Epidermal melanocyte (primary cell): ENCODE data around the gene FHIT.

Source experiments
- DNase-seq: peaks from one replicate; pipeline ENCODE4 v3.0.0; 2011; ENCODE audit warnings: low spot score; ENCODE audit not compliant: insufficient read length

The FHIT gene

GRCh38 chr3:60142009-60142408, 1109.2 kb downstream of the FHIT start:
- DNase-seq: no peak

DNA sequence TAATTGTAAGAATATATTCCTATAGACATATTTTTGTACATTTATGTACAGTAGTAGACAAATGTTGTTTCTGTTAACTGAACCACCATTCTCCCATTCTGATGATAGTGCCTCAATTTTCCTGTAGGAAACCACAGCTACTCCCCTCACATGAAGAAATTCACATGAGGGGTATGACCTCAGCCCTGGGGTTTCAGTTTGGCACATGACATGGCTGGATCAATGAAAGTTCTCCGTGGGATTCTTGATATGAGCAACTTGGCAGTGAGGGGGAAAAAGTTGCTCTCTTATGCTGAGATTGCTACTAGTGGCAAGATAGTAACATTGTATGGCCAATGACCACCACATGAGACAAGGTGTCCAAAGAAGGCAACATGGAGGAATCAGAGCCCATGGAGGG, 1111.1 kb downstream of the FHIT start:
- DNase-seq: no peak

- DNase-seq: no peak
Measured at GRCh38 chr3:60136601-60137000, 1114.7 kb downstream of the FHIT start.

DNA sequence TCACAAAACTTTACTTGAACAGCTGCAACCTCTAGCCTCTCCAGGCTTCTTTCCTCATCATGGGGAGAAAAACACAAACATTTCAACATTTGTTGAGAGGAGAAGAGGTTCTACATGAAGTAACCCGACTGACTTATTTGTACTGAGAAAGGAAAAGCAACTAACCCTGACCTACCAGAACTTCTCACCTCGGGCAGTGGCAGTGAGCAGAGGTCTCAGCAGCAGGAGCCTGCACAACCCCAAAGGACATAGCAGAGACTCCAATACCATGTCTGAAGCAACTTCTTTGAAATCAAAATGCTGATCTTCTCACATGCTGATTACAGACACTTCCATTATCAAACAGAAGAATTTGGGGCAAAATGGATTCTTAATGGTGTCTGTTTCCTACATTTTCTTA, 1115.8 kb downstream of the FHIT start:
- no peak for DNase-seq

GRCh38 chr3:60133269-60134162, 1117.7 kb downstream of the FHIT start:
- no peak for DNase-seq

- no peak for DNase-seq
Measured at GRCh38 chr3:60131618-60132017, 1119.6 kb downstream of the FHIT start.

DNA sequence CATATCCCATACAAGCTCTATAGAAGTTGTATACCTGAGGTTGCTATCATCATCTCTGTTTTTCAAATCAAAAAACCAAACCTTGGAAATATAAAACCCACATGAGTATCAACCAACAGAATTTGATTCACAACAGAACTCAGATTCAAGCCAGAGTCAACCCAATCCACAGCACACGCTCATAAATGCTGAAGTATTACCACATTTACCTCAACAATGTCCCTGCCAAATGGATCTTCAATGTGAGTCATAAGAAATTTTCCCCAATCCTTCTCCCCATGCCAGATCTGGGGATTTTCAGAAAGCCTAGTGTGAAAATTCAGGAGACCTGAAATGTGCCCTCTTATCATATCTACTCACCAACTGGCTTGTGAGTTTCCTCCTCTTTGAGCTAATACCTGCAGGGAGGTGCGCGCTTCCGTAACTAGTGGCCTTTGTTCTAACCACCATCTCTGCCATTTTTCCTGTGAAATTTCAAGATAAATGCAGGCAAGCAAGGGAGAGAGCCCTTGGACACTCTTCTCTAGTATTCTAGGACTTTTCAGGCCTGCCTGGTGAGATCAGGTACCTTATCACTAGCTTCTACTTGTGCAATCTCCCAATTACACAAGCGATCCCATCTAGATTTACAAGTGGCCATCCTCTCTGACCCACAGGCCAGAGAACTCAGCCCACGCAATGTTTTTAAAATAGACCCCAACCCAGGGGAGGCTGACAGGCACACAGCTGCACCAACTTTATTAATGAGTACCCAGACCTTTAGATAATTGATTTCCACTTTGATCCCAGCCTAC, 1124.5 kb downstream of the FHIT start:
- no peak for DNase-seq

DNA sequence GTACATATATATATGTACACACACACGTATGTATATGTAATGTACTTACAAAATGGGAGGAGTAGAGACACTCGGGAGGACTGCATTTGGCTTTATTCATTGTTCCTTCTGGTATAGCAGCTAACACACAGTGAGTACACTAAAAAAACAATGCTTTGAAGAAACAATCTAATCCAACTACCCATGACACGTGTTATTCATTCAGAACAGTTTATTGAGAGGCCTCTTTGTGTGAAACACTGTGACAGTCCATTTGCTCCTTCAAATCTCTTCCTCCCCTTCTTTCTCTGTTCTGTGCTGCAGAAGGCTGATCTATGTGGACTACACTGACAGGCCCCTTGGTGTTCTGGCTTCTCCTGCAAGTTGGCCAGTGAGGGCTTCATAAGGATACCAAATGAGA, 1125.6 kb downstream of the FHIT start:
- DNase-seq: no peak

DNA sequence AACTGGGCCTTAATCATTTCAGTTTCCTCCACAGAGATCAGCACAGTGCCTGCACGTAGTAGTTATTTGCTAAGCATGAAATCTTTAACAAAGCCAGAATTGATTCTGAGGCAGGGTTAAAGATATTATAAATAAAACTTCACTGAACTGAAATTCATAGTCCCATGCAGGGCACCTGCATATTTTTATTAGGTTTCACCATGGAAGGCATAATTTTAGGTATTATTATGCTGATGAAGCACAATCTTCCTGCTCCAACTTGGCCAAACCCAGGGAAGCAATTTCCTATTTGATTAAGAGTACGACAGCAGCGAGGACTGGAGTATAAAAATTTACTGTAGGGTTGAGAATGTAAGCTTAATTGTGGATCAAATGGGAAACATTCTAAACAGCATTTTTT, 1131.0 kb downstream of the FHIT start:
- DNase-seq: no peak

- DNase-seq: no peak
Measured at GRCh38 chr3:60114191-60114590, 1137.1 kb downstream of the FHIT start.

GRCh38 chr3:60107275-60107674, 1144.0 kb downstream of the FHIT start:
- DNase-seq: no peak

- no peak for DNase-seq
Measured at GRCh38 chr3:60102154-60102553, 1149.1 kb downstream of the FHIT start.

- DNase-seq: no peak
Measured at GRCh38 chr3:60101621-60102020, 1149.6 kb downstream of the FHIT start.

DNA sequence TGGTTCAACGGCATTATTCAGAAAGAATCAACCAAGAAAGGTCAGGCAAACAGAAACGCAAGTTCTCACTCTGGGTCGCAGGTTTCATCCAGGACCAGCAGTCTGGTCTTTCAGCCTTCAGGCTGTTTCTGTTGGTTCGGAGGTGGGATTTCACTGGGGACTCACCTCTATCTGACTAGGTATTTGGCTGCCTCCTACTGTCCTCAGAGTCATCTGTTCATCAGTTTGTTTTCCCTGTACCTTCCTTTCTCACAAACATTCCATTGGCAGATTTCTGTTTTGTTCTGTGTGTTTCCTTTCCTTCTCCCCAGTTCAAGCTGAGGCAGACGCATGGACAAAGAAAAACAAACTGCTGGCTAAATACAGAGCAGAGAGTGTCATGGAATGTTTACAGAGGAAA, 1154.8 kb downstream of the FHIT start:
- no peak for DNase-seq

DNA sequence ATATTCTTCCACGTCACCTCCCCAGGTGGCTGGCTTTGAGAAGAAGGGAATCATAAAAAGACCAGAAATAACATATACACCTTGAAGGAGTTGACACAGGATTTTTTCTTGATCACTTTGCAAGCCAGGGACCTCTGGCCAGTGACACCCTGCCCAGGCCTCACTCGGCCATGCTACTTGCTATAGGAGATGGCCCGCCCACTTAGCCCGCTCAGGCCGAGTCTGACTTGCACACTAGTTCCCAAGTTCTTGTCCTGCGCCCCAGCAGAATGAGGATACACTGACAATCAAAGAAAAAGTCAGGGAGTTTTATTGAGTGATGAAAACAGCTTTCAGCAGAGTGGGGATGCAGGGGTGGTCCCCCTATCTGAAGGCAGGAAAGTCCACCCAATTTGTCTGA, 1155.3 kb downstream of the FHIT start:
- no peak for DNase-seq

GRCh38 chr3:60095516-60095915, 1155.7 kb downstream of the FHIT start:
- DNase-seq: no peak

DNA sequence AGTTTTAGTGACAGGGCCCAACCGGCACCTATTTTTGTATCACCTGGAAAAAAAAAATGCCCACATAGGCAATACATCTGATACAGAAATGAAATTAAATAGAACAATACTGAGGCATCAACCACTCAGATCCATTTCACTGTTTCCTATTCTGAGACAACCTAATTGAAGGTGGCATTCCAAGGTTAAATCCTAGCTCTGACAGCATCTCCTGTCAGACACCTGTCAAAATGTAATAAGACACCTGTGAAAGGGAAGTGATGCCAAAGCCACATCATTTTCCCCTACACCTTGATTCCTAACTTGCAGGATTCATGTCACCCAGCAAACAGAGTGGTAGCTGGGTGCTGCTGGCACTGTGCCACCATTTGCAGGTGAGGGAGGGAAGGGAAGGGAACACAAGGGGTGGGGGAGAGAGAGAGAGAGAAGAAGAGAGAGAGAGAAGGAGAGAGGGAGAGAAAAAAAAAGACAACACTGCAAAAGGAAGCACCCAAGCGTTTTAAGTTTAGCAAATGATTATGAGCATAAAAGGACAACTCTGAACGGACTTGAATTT, 1156.8 kb downstream of the FHIT start:
- DNase-seq: no peak

- no peak for DNase-seq
Measured at GRCh38 chr3:60090548-60090947, 1160.7 kb downstream of the FHIT start.

GRCh38 chr3:60086811-60087210, 1164.4 kb downstream of the FHIT start:
- DNase-seq: no peak

DNA sequence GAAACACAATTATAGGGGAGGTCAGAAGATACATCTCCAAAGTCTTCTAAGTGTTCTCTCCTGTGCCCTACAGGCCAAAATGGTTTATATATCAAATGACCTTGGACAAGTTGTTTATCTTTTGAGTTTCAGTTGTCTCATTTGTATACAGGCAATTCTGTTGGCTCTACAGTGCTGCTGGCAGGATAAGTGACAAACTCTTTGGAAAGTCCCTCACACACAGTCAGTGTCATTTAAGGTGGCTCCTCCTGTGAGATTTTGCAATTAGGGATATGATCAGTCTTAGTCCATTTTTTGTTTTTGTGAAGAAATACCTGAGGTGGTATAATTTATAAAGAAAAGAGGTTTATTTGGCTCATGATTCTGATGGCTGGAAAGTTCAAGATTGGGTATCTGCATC, 1165.6 kb downstream of the FHIT start:
- no peak for DNase-seq

DNA sequence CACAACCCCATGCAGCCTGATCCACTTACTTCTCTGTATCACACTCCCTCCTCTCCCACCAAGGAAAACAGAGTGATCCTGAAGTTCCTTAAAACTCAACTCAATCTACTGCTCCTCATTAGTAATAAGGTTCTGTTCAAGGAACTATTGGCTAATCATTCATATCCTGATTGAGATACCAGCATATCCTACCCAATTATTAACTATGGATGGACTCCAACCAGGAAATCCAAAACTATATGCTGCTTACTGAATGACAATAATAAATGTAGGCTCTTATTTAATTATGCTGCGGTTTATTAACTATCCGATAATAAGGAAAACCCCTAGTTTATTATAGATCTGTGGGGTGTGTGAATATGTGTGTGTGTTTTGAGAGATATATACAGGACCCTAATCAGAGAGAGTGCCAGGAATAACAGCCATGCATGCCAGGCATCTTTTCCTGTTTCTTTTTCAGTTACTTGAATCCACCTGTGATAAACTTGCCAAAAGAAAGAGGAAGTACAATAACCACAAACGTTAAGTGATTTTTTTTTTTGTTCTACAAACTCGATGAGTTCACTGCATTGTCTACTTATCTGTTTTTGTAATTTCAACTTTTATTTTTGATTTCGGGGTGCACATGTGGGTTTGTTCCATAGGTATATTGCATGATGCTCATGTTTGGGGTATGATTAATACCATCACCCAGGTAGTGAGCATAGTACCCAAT, 1169.7 kb downstream of the FHIT start:
- no peak for DNase-seq

GRCh38 chr3:60080648-60081047, 1170.6 kb downstream of the FHIT start:
- no peak for DNase-seq
